Thyroid gland (tissue), 4 donors: Measurements from ENCODE around the gene VPS37C. TPM values are rescaled to one million over a fixed set of nuclear protein-coding genes. Genes with fewer than 3 reads are reported as not detected.

ENCODE experiments used
- DNase-seq, 2 donors: peaks; one replicate each; pipeline ENCODE4 v3.0.0-alpha.2; 2019
- H3K27ac ChIP-seq, 3 donors: fragments of 200-600 bp; sonication (generic); 1 replicate in 2 of 3; 2 replicates in 1 of 3; pipeline ENCODE4 v1.5.1; 2016 to 2019; ENCODE audit warnings: mild to moderate bottlenecking in 1 of 3, moderate library complexity in 1 of 3
- H3K27me3 ChIP-seq: fragments of 200-600 bp; sonication (generic); one replicate; pipeline ENCODE4 v1.5.1; 2019
- H3K36me3 ChIP-seq, 2 donors: fragments of 200-600 bp; sonication (generic); one replicate each; pipeline ENCODE4 v1.5.1; 2016 to 2019
- H3K4me1 ChIP-seq, 2 donors: fragments of 200-600 bp; sonication (generic); one replicate each; pipeline ENCODE4 v1.5.1; 2017 to 2019
- H3K4me3 ChIP-seq, 3 donors: fragments of 200-600 bp; sonication (generic); replicated peaks in 1 of 3; 1 replicate in 2 of 3; 2 replicates in 1 of 3; pipeline ENCODE4 v1.5.1; 2016; ENCODE audit warnings: mild to moderate bottlenecking in 1 of 3
- H3K9me3 ChIP-seq: fragments of 200-600 bp; sonication (generic); one replicate; pipeline ENCODE4 v1.5.1; 2017
- POLR2A ChIP-seq, 2 donors: fragments of 450-650 bp; IDR thresholded peaks; one replicate each; pipeline ENCODE4 v1.6.1; 2017; ENCODE audit warnings: antibody characterized with exemption in 2 of 2, mild to moderate bottlenecking in 2 of 2, moderate library complexity in 1 of 2
- WGBS, 2 donors: methylation state at CpG; one replicate each; pipeline ENCODE4 v1.1.5; 2017; 5-methylcytosine and 5-hydroxymethylcytosine counted together
- intact Hi-C: fragments of 100-400 bp; cut with DNase I; formaldehyde crosslinking; loops from one replicate; pipeline ENCODE4 v1.15.1; 2023
- total RNA-seq, 4 donors: library from RNA; depleted of rRNA; stranded (reverse); fragments of >200 nt; gene quantifications; one replicate each; pipeline ENCODE4 v1.2.3, GENCODE V29; 2016
- TF ChIP-seq, protein P1 (sequence below), 6 experiments: fragments of 200-600 bp in 3 of 6; fragments of 450-650 bp in 3 of 6; sonication (generic) in 3 of 6; IDR thresholded peaks; one replicate each; pipeline ENCODE4 v1.5.1; 2016 to 2019; ENCODE audit warnings: antibody characterized with exemption in 6 of 6, mild to moderate bottlenecking in 2 of 6, inconsistent platforms in 1 of 6, moderate library complexity in 1 of 6

The VPS37C gene
- total RNA-seq, 4 donors from 2014 or later: 13.0 to 18.2 (median 15.9) TPM

DNA sequence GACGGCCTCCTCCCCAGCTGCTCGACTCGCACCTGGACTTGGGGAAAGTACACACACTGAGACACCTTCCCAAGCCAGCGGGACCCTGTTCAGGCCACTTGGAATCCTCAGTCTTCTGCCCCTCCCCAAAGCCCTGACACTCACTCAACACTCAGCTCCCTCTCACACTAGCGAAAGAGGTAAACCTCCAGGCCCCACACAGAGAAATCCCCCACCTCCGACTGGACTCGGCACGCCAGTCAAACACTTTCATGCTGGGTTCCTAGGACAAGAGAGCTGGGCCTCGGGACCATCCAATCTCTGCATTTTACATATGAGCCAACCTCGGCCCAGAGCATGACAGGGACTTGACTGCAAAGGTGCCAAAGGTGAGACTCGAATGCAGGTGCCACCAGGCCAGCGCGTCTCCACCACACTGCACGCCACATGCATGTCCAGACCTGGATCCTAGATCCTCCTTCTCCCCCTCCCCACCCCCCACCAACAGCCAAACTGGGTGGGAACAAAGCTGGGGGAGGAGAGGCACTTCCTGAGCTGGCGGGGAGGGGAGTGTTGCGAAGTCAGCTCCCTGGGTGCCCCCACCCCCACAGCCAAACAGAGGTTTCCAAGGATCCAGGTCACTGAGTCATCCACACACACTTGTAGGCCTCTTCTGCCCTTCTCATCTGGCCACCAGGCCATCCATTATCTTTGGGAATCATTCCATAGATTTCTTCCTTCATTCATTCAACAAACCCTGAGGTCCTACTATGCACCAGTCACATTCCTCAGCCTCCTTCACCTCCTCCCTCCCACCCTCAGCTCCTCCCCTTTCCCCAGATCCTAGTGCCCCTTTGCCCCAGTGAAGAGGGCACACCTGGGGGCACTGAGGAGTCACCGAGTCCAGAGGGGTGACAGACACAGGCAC lies 69.6 kb downstream of the VPS37C start:
- Histone ChIP-seq H3K36me3 (no peaks in the 10 kb centered on the region), H3K4me3 (no peak overlapping the region), H3K9me3 (no peaks in the 10 kb centered on the region), H3K4me1 (no peaks in the 10 kb centered on the region), H3K27me3 (no peaks in the 10 kb centered on the region), H3K27ac (no peak overlapping the region)
- TF ChIP-seq, protein P1, sequence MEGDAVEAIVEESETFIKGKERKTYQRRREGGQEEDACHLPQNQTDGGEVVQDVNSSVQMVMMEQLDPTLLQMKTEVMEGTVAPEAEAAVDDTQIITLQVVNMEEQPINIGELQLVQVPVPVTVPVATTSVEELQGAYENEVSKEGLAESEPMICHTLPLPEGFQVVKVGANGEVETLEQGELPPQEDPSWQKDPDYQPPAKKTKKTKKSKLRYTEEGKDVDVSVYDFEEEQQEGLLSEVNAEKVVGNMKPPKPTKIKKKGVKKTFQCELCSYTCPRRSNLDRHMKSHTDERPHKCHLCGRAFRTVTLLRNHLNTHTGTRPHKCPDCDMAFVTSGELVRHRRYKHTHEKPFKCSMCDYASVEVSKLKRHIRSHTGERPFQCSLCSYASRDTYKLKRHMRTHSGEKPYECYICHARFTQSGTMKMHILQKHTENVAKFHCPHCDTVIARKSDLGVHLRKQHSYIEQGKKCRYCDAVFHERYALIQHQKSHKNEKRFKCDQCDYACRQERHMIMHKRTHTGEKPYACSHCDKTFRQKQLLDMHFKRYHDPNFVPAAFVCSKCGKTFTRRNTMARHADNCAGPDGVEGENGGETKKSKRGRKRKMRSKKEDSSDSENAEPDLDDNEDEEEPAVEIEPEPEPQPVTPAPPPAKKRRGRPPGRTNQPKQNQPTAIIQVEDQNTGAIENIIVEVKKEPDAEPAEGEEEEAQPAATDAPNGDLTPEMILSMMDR (IDR thresholded peaks at IDR 0.05): no peak
- TF ChIP-seq POLR2A (IDR thresholded peaks at IDR 0.05): no peak
- no peak for DNase-seq
- 89 to 93% methylated on average over 14 to 17 of the region's 17 CpGs for WGBS, 2 donors
- intact Hi-C loops: no loop called here

DNA sequence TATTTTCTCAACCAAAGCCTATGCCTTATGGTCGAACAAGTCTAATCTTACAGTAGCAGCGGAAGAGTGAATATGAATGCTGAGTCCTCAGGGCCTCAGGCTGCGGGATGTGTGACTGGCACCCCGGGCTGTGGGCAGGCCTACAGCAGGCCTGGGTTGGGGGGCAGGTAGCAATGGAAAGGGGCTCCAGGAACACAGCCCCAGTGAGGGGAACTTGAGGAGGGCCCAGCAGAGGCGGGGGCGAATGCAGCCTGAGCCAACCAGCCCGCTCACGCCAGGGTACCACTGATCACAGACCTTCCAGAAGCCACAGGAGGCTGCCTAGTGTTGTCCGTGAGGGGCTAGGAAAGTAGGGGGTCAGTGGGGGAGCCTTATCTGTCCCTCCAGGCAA lies 70.2 kb downstream of the VPS37C start:
- no peaks in the 10 kb centered on the region for H3K4me1 ChIP-seq
- no peak overlapping the region for H3K27ac ChIP-seq
- intact Hi-C loops: no loop called here
- TF ChIP-seq, protein P1 (IDR thresholded peaks at IDR 0.05): no peak
- no peak for TF ChIP-seq POLR2A (IDR thresholded peaks at IDR 0.05)
- H3K27me3 ChIP-seq: no peaks in the 10 kb centered on the region
- 88 to 94% methylated on average over 6 to 9 of the region's 9 CpGs for WGBS, 2 donors
- H3K36me3 ChIP-seq: no peaks in the 10 kb centered on the region
- no peak for DNase-seq
- H3K4me3 ChIP-seq: no peak overlapping the region
- no peaks in the 10 kb centered on the region for H3K9me3 ChIP-seq

DNA sequence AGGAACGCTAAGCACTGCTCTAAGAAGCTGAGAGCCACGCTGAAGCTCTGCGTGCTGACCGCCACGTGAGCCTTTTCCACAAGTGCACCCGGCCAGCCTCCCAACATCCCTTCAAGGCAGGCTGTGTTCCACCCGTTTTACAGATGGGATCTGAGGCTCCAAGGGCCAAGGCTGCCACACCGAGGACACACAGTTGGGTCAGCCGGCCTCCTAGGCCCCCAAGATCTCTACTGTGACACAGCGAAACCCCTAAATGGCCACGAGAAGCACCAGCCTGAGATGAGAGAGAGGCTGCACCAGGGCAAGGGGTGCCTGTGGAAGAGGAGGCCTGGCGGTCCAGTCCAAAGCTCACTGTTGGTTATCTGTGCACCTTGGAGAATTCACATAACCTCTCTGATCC lies 70.7 kb downstream of the VPS37C start:
- WGBS, 2 donors: 89 to 91% methylated on average over 9 to 10 of the region's 12 CpGs
- DNase-seq: no peak
- Histone ChIP-seq H3K4me1 (no peaks in the 10 kb centered on the region), H3K27ac (no peak overlapping the region), H3K9me3 (no peaks in the 10 kb centered on the region), H3K4me3 (no peak overlapping the region), H3K27me3 (no peaks in the 10 kb centered on the region), H3K36me3 (no peaks in the 10 kb centered on the region)
- no peak for TF ChIP-seq POLR2A (IDR thresholded peaks at IDR 0.05)
- TF ChIP-seq, protein P1 (IDR thresholded peaks at IDR 0.05): no peak
- intact Hi-C loops: no loop called here

DNA sequence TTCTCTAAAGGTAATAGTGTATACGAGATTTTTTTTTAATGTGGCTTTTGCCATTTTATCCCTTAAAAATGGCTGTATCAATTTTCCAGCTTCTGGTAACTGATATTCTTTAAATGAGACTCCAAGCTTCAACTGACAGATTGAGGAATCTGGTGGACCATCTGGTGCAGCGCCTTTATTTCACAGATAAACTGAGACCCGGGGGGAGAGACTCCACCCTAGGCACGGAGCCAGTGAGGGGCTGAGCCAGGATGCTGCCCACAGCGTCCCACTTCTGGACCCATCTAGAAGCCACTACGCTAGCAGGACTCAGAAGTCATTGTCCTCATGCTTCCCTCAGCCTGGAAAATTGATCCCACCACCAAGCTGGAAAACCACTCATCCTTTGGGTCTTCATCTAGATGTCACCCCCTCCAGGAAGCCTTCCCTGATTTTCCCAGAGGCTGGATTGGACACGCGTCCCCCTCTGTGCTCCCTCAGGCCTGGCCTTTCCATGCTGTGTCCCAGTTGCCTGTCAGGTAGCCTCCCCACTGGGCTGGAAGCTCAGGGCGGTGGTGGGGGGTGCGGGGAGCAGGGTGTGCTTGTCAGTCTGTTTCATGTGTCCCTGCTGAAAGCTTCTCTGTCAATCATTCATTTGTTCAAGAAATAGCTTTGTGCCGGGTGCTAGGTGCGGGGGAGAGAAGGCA lies 71.3 kb downstream of the VPS37C start:
- Histone ChIP-seq H3K27me3 (no peaks in the 10 kb centered on the region), H3K36me3 (no peaks in the 10 kb centered on the region), H3K4me1 (no peaks in the 10 kb centered on the region), H3K27ac (no peak overlapping the region), H3K9me3 (no peaks in the 10 kb centered on the region), H3K4me3 (no peak overlapping the region)
- intact Hi-C loops: no loop called here
- TF ChIP-seq, protein P1 (IDR thresholded peaks at IDR 0.05): no peak
- TF ChIP-seq POLR2A (IDR thresholded peaks at IDR 0.05): no peak
- 80 to 86% methylated on average over 8 to 12 of the region's 12 CpGs for WGBS, 2 donors
- DNase-seq: no peak
